GM21447 (cell line): ENCODE data around the gene MLLT3.
A peak's percentile ranks its signal among the peaks of the same experiment; 100 is the strongest.

Source experiments
- ATAC-seq: cut with Tn5 transposase; IDR thresholded peaks from one replicate; pipeline ENCODE4 v1.9.1; 2021; ENCODE audit not compliant: unreplicated experiment

Gene MLLT3

GRCh38 chr9:20630241-20630943 lies 8.1 kb upstream of the MLLT3 start:
- no peak for ATAC-seq

GRCh38 chr9:20625003-20625349 lies 2.7 kb upstream of the MLLT3 start:
- ATAC-seq = no peak

GRCh38 chr9:20624201-20625002 lies 2.1 kb upstream of the MLLT3 start:
- ATAC-seq = peak; percentile 17

GRCh38 chr9:20623748-20624124 lies 1.4 kb upstream of the MLLT3 start:
- no peak for ATAC-seq

GRCh38 chr9:20623021-20623747 lies 885 bp upstream of the MLLT3 start:
- peak; percentile 18 for ATAC-seq

- ATAC-seq = peak; percentile 17
Measured at GRCh38 chr9:20621471-20622329, 599 bp downstream of the MLLT3 start.

- ATAC-seq = no peak
Measured at GRCh38 chr9:20620650-20621470, 1.4 kb downstream of the MLLT3 start.

GRCh38 chr9:20619487-20620200 lies 2.7 kb downstream of the MLLT3 start:
- ATAC-seq = no peak

GRCh38 chr9:20618361-20618802 lies 3.9 kb downstream of the MLLT3 start:
- no peak for ATAC-seq

GRCh38 chr9:20616808-20617207 lies 5.5 kb downstream of the MLLT3 start:
- ATAC-seq = no peak

- ATAC-seq = no peak
Measured at GRCh38 chr9:20614602-20615216, 7.6 kb downstream of the MLLT3 start.

- ATAC-seq = no peak
Measured at GRCh38 chr9:20611691-20612287, 10.5 kb downstream of the MLLT3 start.

GRCh38 chr9:20610591-20610990 lies 11.7 kb downstream of the MLLT3 start:
- ATAC-seq = no peak

- ATAC-seq = no peak
Measured at GRCh38 chr9:20608582-20608981, 13.7 kb downstream of the MLLT3 start.

- no peak for ATAC-seq
Measured at GRCh38 chr9:20606652-20607051, 15.6 kb downstream of the MLLT3 start.

GRCh38 chr9:20604562-20604961 lies 17.7 kb downstream of the MLLT3 start:
- ATAC-seq = peak; percentile 79

GRCh38 chr9:20603524-20604268 lies 18.6 kb downstream of the MLLT3 start:
- no peak for ATAC-seq

- ATAC-seq = no peak
Measured at GRCh38 chr9:20601292-20601691, 21.0 kb downstream of the MLLT3 start.
